ENCODE measurements around the gene MACROD2.

The MACROD2 gene

GRCh38 chr20:15256676-15257568 lies 1261.6 kb downstream of the MACROD2 start:
- no peak for DNase-seq

GRCh38 chr20:15257569-15257870 lies 1262.2 kb downstream of the MACROD2 start:
- DNase-seq, result no peak

GRCh38 chr20:15265581-15266309 lies 1270.4 kb downstream of the MACROD2 start:
- no peak for DNase-seq

- no peak for DNase-seq
These were observed 1272.6 kb downstream of the MACROD2 start for GRCh38 chr20:15267935-15268334.

GRCh38 chr20:15278041-15278440 lies 1282.7 kb downstream of the MACROD2 start:
- DNase-seq, result no peak

GRCh38 chr20:15287329-15287728 lies 1292.0 kb downstream of the MACROD2 start:
- DNase-seq, result no peak

GRCh38 chr20:15288106-15288505 lies 1292.8 kb downstream of the MACROD2 start:
- DNase-seq, result no peak

GRCh38 chr20:15289337-15289736 lies 1294.0 kb downstream of the MACROD2 start:
- no peak for DNase-seq

GRCh38 chr20:15292405-15292804 lies 1297.1 kb downstream of the MACROD2 start:
- DNase-seq, result no peak

GRCh38 chr20:15296422-15296821 lies 1301.1 kb downstream of the MACROD2 start:
- no peak for DNase-seq

- no peak for DNase-seq
These were observed 1302.0 kb downstream of the MACROD2 start for GRCh38 chr20:15297059-15297875.

- no peak for DNase-seq
These were observed 1306.8 kb downstream of the MACROD2 start for GRCh38 chr20:15302075-15302474.

GRCh38 chr20:15310361-15310760 lies 1315.0 kb downstream of the MACROD2 start:
- no peak for DNase-seq

GRCh38 chr20:15316556-15316955 lies 1321.2 kb downstream of the MACROD2 start:
- no peak for DNase-seq

GRCh38 chr20:15317546-15318232 lies 1322.4 kb downstream of the MACROD2 start:
- no peak for DNase-seq

GRCh38 chr20:15318682-15319081 lies 1323.4 kb downstream of the MACROD2 start:
- DNase-seq, result no peak

- no peak for DNase-seq
These were observed 1324.1 kb downstream of the MACROD2 start for GRCh38 chr20:15319439-15319838.

- no peak for DNase-seq
These were observed 1325.6 kb downstream of the MACROD2 start for GRCh38 chr20:15320941-15321340.

GRCh38 chr20:15327123-15327522 lies 1331.8 kb downstream of the MACROD2 start:
- DNase-seq, result no peak

- DNase-seq, result no peak
These were observed 1332.8 kb downstream of the MACROD2 start for GRCh38 chr20:15328084-15328483.

GRCh38 chr20:15332711-15333160 lies 1337.4 kb downstream of the MACROD2 start:
- no peak for DNase-seq

GRCh38 chr20:15333170-15333569 lies 1337.9 kb downstream of the MACROD2 start:
- DNase-seq, result no peak

- DNase-seq, result no peak
These were observed 1340.7 kb downstream of the MACROD2 start for GRCh38 chr20:15336011-15336410.

Measured in midbrain (tissue), 1 donor.